Upper lobe of right lung (tissue), 1 donor: ENCODE results near the gene ESPN. TPM values are rescaled to one million over a fixed set of nuclear protein-coding genes. Genes with fewer than 3 reads are reported as not detected.
A peak's percentile ranks its signal among the peaks of the same experiment; 100 is the strongest.
"Not testable (repeated sequence)": the region's sequence is repeated elsewhere in the genome, so short reads cannot be mapped to it uniquely, and the experiment has no call there.

ENCODE experiments used
- ATAC-seq: fragments of 200-7000 bp; cut with Tn5 transposase; one replicate; pipeline ENCODE4 v1.9.1; 2020; ENCODE audit warnings: mild to moderate bottlenecking, moderate library complexity
- DNase-seq: peaks from one replicate; pipeline ENCODE4 v3.0.0-alpha.2; 2020
- H3K27ac ChIP-seq: fragments of 200-600 bp; one replicate; pipeline ENCODE4 v1.8.0; 2022
- H3K27me3 ChIP-seq: fragments of 200-600 bp; one replicate; pipeline ENCODE4 v1.8.0; 2022; ENCODE audit warnings: mild to moderate bottlenecking
- H3K36me3 ChIP-seq: fragments of 200-600 bp; one replicate; pipeline ENCODE4 v1.8.0; 2022
- H3K4me1 ChIP-seq: fragments of 200-600 bp; one replicate; pipeline ENCODE4 v1.8.0; 2022
- H3K4me3 ChIP-seq: fragments of 200-600 bp; one replicate; pipeline ENCODE4 v1.8.0; 2022; ENCODE audit warnings: mild to moderate bottlenecking
- H3K9me3 ChIP-seq: fragments of 200-600 bp; one replicate; pipeline ENCODE4 v1.8.0; 2022
- CTCF ChIP-seq: fragments of 200-600 bp; IDR thresholded peaks from one replicate; pipeline ENCODE4 v1.8.0; 2022; ENCODE audit warnings: antibody characterized with exemption
- intact Hi-C: fragments of 100-400 bp; cut with DNase I; formaldehyde crosslinking; loops from one replicate; pipeline ENCODE4 v1.11.0; 2022
- total RNA-seq: library from RNA; stranded (reverse); fragmentation: NEBNext Ultra II Directional; extraction: Animal tissue kit (Norgen Biotek cat#: 25700); gene quantifications from one replicate; pipeline ENCODE4 v1.2.1, GENCODE V29; 2021
- donor health status: DM: no; HTN: yes; CAD: no; lungs with severe emphysema.

ESPN gene
- total RNA-seq, 1 donor from 2014 or later = 4.3 TPM

GRCh38 chr1:6450943-6451373 is 26.4 kb downstream of the ESPN start:
- intact Hi-C loops = no loop called here
- no peak for ATAC-seq
- Histone ChIP-seq H3K36me3 (no peaks in the 10 kb centered on the region), H3K4me3 (no peak overlapping the region), H3K27me3 (peaks cover 87% of the 10 kb centered on the region), H3K4me1 (no peaks in the 10 kb centered on the region), H3K9me3 (no peaks in the 10 kb centered on the region), H3K27ac (no peak overlapping the region)
- no peak for DNase-seq
- no peak for TF ChIP-seq CTCF

GRCh38 chr1:6453895-6454855 is 29.6 kb downstream of the ESPN start:
- ATAC-seq, H3K4me3 ChIP-seq, H3K4me1 ChIP-seq, H3K36me3 ChIP-seq, DNase-seq, intact Hi-C loops, H3K27ac ChIP-seq, H3K9me3 ChIP-seq: not testable (repeated sequence)
- peaks cover 67% of the 10 kb centered on the region for H3K27me3 ChIP-seq

- peaks cover 57% of the 10 kb centered on the region for H3K27me3 ChIP-seq
- TF ChIP-seq CTCF = no peak
- ATAC-seq (peak; percentile 30), DNase-seq (no peak)
- no peaks in the 10 kb centered on the region for H3K36me3 ChIP-seq
- no peaks in the 10 kb centered on the region for H3K9me3 ChIP-seq
- no peak overlapping the region for H3K27ac ChIP-seq
- H3K4me3 ChIP-seq = no peak overlapping the region
- no peaks in the 10 kb centered on the region for H3K4me1 ChIP-seq
- intact Hi-C loops = no loop called here
Measured at GRCh38 chr1:6454856-6455751, 30.5 kb downstream of the ESPN start.

- H3K27me3 ChIP-seq = peaks cover 51% of the 10 kb centered on the region
Measured at GRCh38 chr1:6455752-6456520, 31.4 kb downstream of the ESPN start.

GRCh38 chr1:6456800-6457466 is 32.4 kb downstream of the ESPN start:
- Histone ChIP-seq H3K27ac (no peak overlapping the region), H3K27me3 (peaks cover 42% of the 10 kb centered on the region), H3K4me3 (no peak overlapping the region), H3K36me3 (no peaks in the 10 kb centered on the region), H3K4me1 (peaks cover 4% of the 10 kb centered on the region), H3K9me3 (no peaks in the 10 kb centered on the region)
- no peak for ATAC-seq
- no peak for DNase-seq
- intact Hi-C loops = no loop called here
- TF ChIP-seq CTCF = no peak

More at GRCh38 chr1:6455752-6456520, 31.4 kb downstream of the ESPN start:
- H3K4me1 ChIP-seq, H3K27ac ChIP-seq, H3K4me3 ChIP-seq, intact Hi-C loops, ATAC-seq, H3K36me3 ChIP-seq, DNase-seq, H3K9me3 ChIP-seq: not testable (repeated sequence)

GRCh38 chr1:6459850-6460265 is 35.3 kb downstream of the ESPN start:
- intact Hi-C loops = no loop called here
- Histone ChIP-seq H3K27me3 (peaks cover 18% of the 10 kb centered on the region), H3K9me3 (no peaks in the 10 kb centered on the region), H3K4me1 (peaks cover 4% of the 10 kb centered on the region), H3K27ac (peak overlapping the region; percentile 36), H3K36me3 (no peaks in the 10 kb centered on the region), H3K4me3 (peak overlapping the region; percentile 40)
- TF ChIP-seq CTCF = no peak
- DNase-seq (no peak), ATAC-seq (peak; percentile 11)
